Spleen (tissue), 7 donors: ENCODE data around the gene AGO4.
A peak's percentile ranks its signal among the peaks of the same experiment; 100 is the strongest.

ENCODE experiments used
- POLR2A ChIP-seq, 3 donors: fragments of 450-650 bp; IDR thresholded peaks; one replicate each; pipeline ENCODE4 v1.5.1; 2017; ENCODE audit warnings: antibody characterized with exemption in 3 of 3, mild to moderate bottlenecking in 1 of 3
- POLR2AphosphoS5 ChIP-seq, 3 donors: sonication (generic); formaldehyde crosslinking; IDR thresholded peaks; one replicate each; pipeline ENCODE4 v1.5.1; 2017; ENCODE audit warnings: antibody characterized with exemption in 3 of 3
- TF ChIP-seq, protein P1 (sequence below), 11 experiments: fragments of 200-600 bp in 7 of 11; fragments of 450-650 bp in 4 of 11; sonication (generic) in 4 of 11; IDR thresholded peaks in 8 of 11; conservative IDR thresholded peaks in 3 of 11; 1 replicate in 7 of 11; 2 replicates in 4 of 11; pipeline versions ENCODE4 v1.4.0 to v1.8.0; 2016 to 2021; ENCODE audit warnings: antibody characterized with exemption in 11 of 11, inconsistent platforms in 4 of 11, mild to moderate bottlenecking in 1 of 11
- donor health status: DM: no; HTN: no; CAD: no; lungs with moderate emphysema.
- donor health status: DM: no; HTN: no; CAD: no.
- donor health status: DM: no; HTN: no; CAD: no.

- TF ChIP-seq, protein P1, sequence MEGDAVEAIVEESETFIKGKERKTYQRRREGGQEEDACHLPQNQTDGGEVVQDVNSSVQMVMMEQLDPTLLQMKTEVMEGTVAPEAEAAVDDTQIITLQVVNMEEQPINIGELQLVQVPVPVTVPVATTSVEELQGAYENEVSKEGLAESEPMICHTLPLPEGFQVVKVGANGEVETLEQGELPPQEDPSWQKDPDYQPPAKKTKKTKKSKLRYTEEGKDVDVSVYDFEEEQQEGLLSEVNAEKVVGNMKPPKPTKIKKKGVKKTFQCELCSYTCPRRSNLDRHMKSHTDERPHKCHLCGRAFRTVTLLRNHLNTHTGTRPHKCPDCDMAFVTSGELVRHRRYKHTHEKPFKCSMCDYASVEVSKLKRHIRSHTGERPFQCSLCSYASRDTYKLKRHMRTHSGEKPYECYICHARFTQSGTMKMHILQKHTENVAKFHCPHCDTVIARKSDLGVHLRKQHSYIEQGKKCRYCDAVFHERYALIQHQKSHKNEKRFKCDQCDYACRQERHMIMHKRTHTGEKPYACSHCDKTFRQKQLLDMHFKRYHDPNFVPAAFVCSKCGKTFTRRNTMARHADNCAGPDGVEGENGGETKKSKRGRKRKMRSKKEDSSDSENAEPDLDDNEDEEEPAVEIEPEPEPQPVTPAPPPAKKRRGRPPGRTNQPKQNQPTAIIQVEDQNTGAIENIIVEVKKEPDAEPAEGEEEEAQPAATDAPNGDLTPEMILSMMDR (IDR thresholded peaks at IDR 0.05 in 8 of 11, conservative IDR thresholded peaks at IDR 0.05 in 3 of 11) = peak; percentile 94 to 100 (median 99)
- TF ChIP-seq POLR2A (IDR thresholded peaks at IDR 0.05) = peak in 1 of 3 donors; percentile 86
- peak; percentile 91 to 94 (median 93) for TF ChIP-seq POLR2AphosphoS5 (IDR thresholded peaks at IDR 0.05)
Measured at GRCh38 chr1:35882945-35883634, 75.3 kb downstream of the AGO4 start, which contains the start of gene AGO1.
